IMR-90 (cell line): ENCODE data around the gene LTBP1. TPM values are rescaled to one million over a fixed set of nuclear protein-coding genes. Genes with fewer than 3 reads are reported as not detected.
A peak's percentile ranks its signal among the peaks of the same experiment; 100 is the strongest.

Experiments
- ATAC-seq: fragments of 200-7000 bp; cut with Tn5 transposase; 2 replicates; pipeline ENCODE4 v1.9.1; 2020; ENCODE audit warnings: low read depth, mild to moderate bottlenecking, moderate library complexity
- BruUV-seq: library from RNA; stranded (reverse); fragments of 400-500 nt; replicated peaks from 2 replicates; lab custom pipeline; 2021; lab: Mats Ljungman, UMichigan
- CTCF ChIA-PET: fragments of 300-600 bp; formaldehyde crosslinking; extraction: SDS; loops from one replicate; lab custom pipeline; 2021; ENCODE audit warnings: antibody characterized with exemption; lab: Yijun Ruan, JAX
- POLR2A ChIA-PET: fragments of 300-600 bp; sonication (Branson Sonifier 250); formaldehyde crosslinking; loops from one replicate; lab custom pipeline; 2022; ENCODE audit warnings: antibody characterized with exemption; ENCODE audit not compliant: unreplicated experiment; lab: Charles Lee
- DNase-seq: peaks from one replicate; pipeline ENCODE4 v3.0.0; 2013
- H2AFZ ChIP-seq: replicated peaks from 2 replicates; pipeline ENCODE3; 2013; ENCODE audit warnings: low read length, mild to moderate bottlenecking; ENCODE audit not compliant: poor library complexity
- H2AK5ac ChIP-seq: 2 replicates; pipeline ENCODE4 v1.6.1; 2013; ENCODE audit warnings: low read depth, low read length, inconsistent platforms
- H2AK9ac ChIP-seq: replicated peaks from 2 replicates; pipeline ENCODE3; 2013; ENCODE audit warnings: mild to moderate bottlenecking, low read depth, low read length, moderate library complexity; ENCODE audit not compliant: poor library complexity
- H2BK120ac ChIP-seq: 2 replicates; pipeline ENCODE4 v1.6.1; 2013; ENCODE audit warnings: low read depth, low read length, inconsistent platforms
- H2BK15ac ChIP-seq: 3 replicates; pipeline ENCODE4 v1.6.1; 2013; ENCODE audit warnings: low read depth, low read length, inconsistent platforms
- H2BK20ac ChIP-seq: 2 replicates; pipeline ENCODE4 v1.6.1; 2013; ENCODE audit warnings: low read depth, mild to moderate bottlenecking, inconsistent platforms, low read length, moderate library complexity
- H2BK5ac ChIP-seq: 2 replicates; pipeline ENCODE4 v1.6.1; 2013; ENCODE audit warnings: mild to moderate bottlenecking, low read depth, low read length, inconsistent platforms; ENCODE audit not compliant: poor library complexity, severe bottlenecking
- H3K14ac ChIP-seq: replicated peaks from 2 replicates; pipeline ENCODE4 v1.6.1; 2013; ENCODE audit warnings: low read depth, low read length, inconsistent platforms
- H3K18ac ChIP-seq: 2 replicates; pipeline ENCODE4 v1.6.1; 2013; ENCODE audit warnings: low read depth, low read length, control low read depth
- H3K23ac ChIP-seq: 2 replicates; pipeline ENCODE4 v1.6.1; 2013; ENCODE audit warnings: low read depth, low read length, inconsistent platforms
- H3K27ac ChIP-seq: 2 replicates; pipeline ENCODE4 v1.5.1; 2013; ENCODE audit warnings: mild to moderate bottlenecking, control low read depth, low read length; ENCODE audit not compliant: insufficient read depth
- H3K27me3 ChIP-seq: 2 replicates; pipeline ENCODE4 v1.6.1; 2013; ENCODE audit warnings: low read length; ENCODE audit not compliant: control insufficient read depth, insufficient read depth
- H3K36me3 ChIP-seq: 2 replicates; pipeline ENCODE4 v1.6.1; 2013; ENCODE audit warnings: low read length, mixed read lengths; ENCODE audit not compliant: control insufficient read depth, insufficient read depth
- H3K4ac ChIP-seq: 2 replicates; pipeline ENCODE4 v1.6.1; 2013; ENCODE audit warnings: low read depth, low read length, inconsistent platforms
- H3K4me1 ChIP-seq: 2 replicates; pipeline ENCODE4 v1.6.1; 2013; ENCODE audit warnings: low read length, mixed read lengths; ENCODE audit not compliant: control insufficient read depth, insufficient read depth
- H3K4me2 ChIP-seq: 2 replicates; pipeline ENCODE4 v1.6.1; 2013; ENCODE audit warnings: low read depth, mild to moderate bottlenecking, control low read depth, low read length, moderate library complexity
- H3K4me3 ChIP-seq: 2 replicates; pipeline ENCODE4 v1.5.1; 2013; ENCODE audit warnings: low read depth, mild to moderate bottlenecking, control low read depth, low read length, moderate library complexity; ENCODE audit not compliant: insufficient read depth
- H3K56ac ChIP-seq: 2 replicates; pipeline ENCODE4 v1.6.1; 2013; ENCODE audit warnings: low read length, inconsistent platforms; ENCODE audit not compliant: insufficient read depth; ENCODE audit errors: extremely low read depth
- H3K79me1 ChIP-seq, 2 experiments: 2 replicates each; pipeline ENCODE4 v1.6.1; 2013; ENCODE audit warnings: low read length in 2 of 2, inconsistent platforms in 1 of 2, low read depth in 1 of 2
- H3K9ac ChIP-seq: 2 replicates; pipeline ENCODE4 v1.6.1; 2013; ENCODE audit warnings: low read depth, low read length, control low read depth
- H3K9me1 ChIP-seq: 2 replicates; pipeline ENCODE4 v1.6.1; 2013; ENCODE audit warnings: low read length, inconsistent platforms; ENCODE audit not compliant: insufficient read depth
- H3K9me3 ChIP-seq: 2 replicates; pipeline ENCODE4 v1.6.1; 2013; ENCODE audit warnings: low read length; ENCODE audit not compliant: control insufficient read depth, insufficient read depth
- H4K20me1 ChIP-seq: 2 replicates; pipeline ENCODE4 v1.6.1; 2013; ENCODE audit warnings: low read length, inconsistent platforms; ENCODE audit not compliant: insufficient read depth
- H4K5ac ChIP-seq: 2 replicates; pipeline ENCODE4 v1.6.1; 2013; ENCODE audit warnings: mild to moderate bottlenecking, low read depth, low read length, control low read depth
- H4K8ac ChIP-seq, 2 experiments: 2 replicates each; pipeline ENCODE4 v1.6.1; 2013; ENCODE audit warnings: low read depth in 2 of 2, low read length in 2 of 2, control low read depth in 1 of 2, inconsistent platforms in 1 of 2
- H4K91ac ChIP-seq: 2 replicates; pipeline ENCODE4 v1.6.1; 2013; ENCODE audit warnings: low read depth, low read length, inconsistent platforms; ENCODE audit not compliant: insufficient read depth
- BHLHE40 ChIP-seq: fragments of 150-350 bp; IDR thresholded peaks from 2 replicates; pipeline ENCODE4 v1.6.1; 2016; ENCODE audit warnings: mild to moderate bottlenecking, low read depth, low read length
- CEBPB ChIP-seq: IDR thresholded peaks from 2 replicates; pipeline ENCODE4 v1.6.1; 2012; ENCODE audit warnings: low read depth, low read length, improper control_type of control experiment
- CHD1 ChIP-seq: IDR thresholded peaks from 2 replicates; pipeline ENCODE4 v1.6.1; 2012; ENCODE audit warnings: low read depth, low read length, improper control_type of control experiment
- FOS ChIP-seq: fragments of 150-350 bp; IDR thresholded peaks from 2 replicates; pipeline ENCODE4 v1.6.1; 2016; ENCODE audit warnings: low read depth, low read length
- MAFK ChIP-seq: IDR thresholded peaks from 2 replicates; pipeline ENCODE4 v1.6.1; 2012; ENCODE audit warnings: low read depth, low read length, improper control_type of control experiment
- MAZ ChIP-seq: IDR thresholded peaks from 2 replicates; pipeline ENCODE4 v1.6.1; 2012; ENCODE audit warnings: low read depth, mild to moderate bottlenecking, low read length, improper control_type of control experiment, moderate library complexity, borderline replicate concordance
- MXI1 ChIP-seq: IDR thresholded peaks from 2 replicates; pipeline ENCODE4 v1.6.1; 2012; ENCODE audit warnings: low read depth, mild to moderate bottlenecking, low read length, moderate library complexity, borderline replicate concordance
- POLR2A ChIP-seq: IDR thresholded peaks from 2 replicates; pipeline ENCODE4 v1.6.1; 2012; ENCODE audit warnings: mild to moderate bottlenecking, low read depth, low read length
- RCOR1 ChIP-seq: IDR thresholded peaks from 2 replicates; pipeline ENCODE4 v1.6.1; 2012; ENCODE audit warnings: mild to moderate bottlenecking, low read length, improper control_type of control experiment; ENCODE audit not compliant: insufficient replicate concordance
- RFX5 ChIP-seq: IDR thresholded peaks from 2 replicates; pipeline ENCODE4 v1.8.0; 2012; ENCODE audit warnings: low read depth, mild to moderate bottlenecking, low read length, moderate library complexity
- SMC3 ChIP-seq: fragments of 150-350 bp; IDR thresholded peaks from 2 replicates; pipeline ENCODE4 v1.6.1; 2016; ENCODE audit warnings: low read depth, mild to moderate bottlenecking, antibody characterized with exemption, low read length, moderate library complexity
- dilution Hi-C: fragments of 300-500 bp; cut with HindIII; formaldehyde crosslinking; loops from one replicate; pipeline ENCODE4 v1.14.3; 2018; ENCODE audit warnings: low sequenced_read_pairs; ENCODE audit not compliant: unreplicated experiment
- in situ Hi-C: fragments of 300-500 bp; cut with MboI; formaldehyde crosslinking; loops from 3 replicates; pipeline ENCODE4 v1.14.3; 2019; ENCODE audit warnings: low sequenced_read_pairs, inconsistent platforms, mixed read lengths
- intact Hi-C: fragments of 100-400 bp; cut with micrococcal nuclease; formaldehyde crosslinking; loops from 2 replicates; pipeline ENCODE4 v1.10.0; 2022
- polyA plus RNA-seq, 3 experiments: library from polyadenylated mRNA; depleted of rRNA; stranded (reverse); fragments of >200 nt; gene quantifications; 2 replicates each; pipeline ENCODE4 v1.2.3, GENCODE V29; 2012; ENCODE audit warnings: low replicate concordance in 1 of 3
- total RNA-seq: library from RNA; depleted of rRNA; stranded (reverse); fragments of >200 nt; gene quantifications from 2 replicates; pipeline ENCODE4 v1.2.3, GENCODE V29; 2012
- TF ChIP-seq, protein P1 (sequence below): conservative IDR thresholded peaks from 2 replicates; pipeline ENCODE4 v1.5.1; 2012; ENCODE audit warnings: mild to moderate bottlenecking, low read depth, low read length, improper control_type of control experiment
- TF ChIP-seq, protein P2 (sequence below): fragments of 150-350 bp; IDR thresholded peaks from 2 replicates; pipeline ENCODE4 v1.6.1; 2016; ENCODE audit warnings: low read depth, mild to moderate bottlenecking, low read length, moderate library complexity, borderline replicate concordance
- TF ChIP-seq, protein P3 (sequence below): fragments of 150-350 bp; IDR thresholded peaks from 2 replicates; pipeline ENCODE4 v1.6.1; 2017; ENCODE audit warnings: mild to moderate bottlenecking, antibody characterized with exemption, low read length, low read depth

The LTBP1 gene
- total and polyA plus RNA-seq, 2 of the 4 experiments (the other 2 are of a cell fraction): 235 to 326 TPM

DNA sequence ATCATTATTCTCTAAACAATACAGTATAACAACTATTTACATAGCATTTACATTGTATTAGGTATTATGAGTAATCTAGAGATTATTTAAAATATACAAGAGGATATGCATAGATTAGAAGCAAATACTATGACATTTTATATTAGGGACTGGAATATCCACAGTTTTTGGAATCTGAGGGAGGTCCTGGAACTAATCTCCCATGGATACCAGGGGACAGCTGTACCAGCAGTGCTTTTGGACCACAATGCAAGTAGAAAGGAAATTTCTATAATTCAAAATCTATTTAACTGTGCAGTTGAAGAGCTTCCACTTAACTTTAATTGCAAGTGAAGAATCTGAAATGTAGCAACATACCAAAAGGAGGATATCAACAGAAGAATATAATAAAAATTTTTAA, 120.8 kb downstream of the LTBP1 start:
- Histone ChIP-seq H4K20me1 (peaks cover 4% of the 10 kb centered on the region), H2BK15ac (no peak overlapping the region), H3K14ac (0 out of 2 replicates have a peak overlapping the region, but pooled peaks have one; percentile 47), H3K9me3 (peaks cover 2% of the 10 kb centered on the region; the same call in 1 of the 2 replicates), H3K56ac (no peak overlapping the region), H3K9me1 (peaks cover 15% of the 10 kb centered on the region), H3K18ac (no peak overlapping the region), H2AK9ac (no peak overlapping the region), H4K91ac (no peak overlapping the region), H2BK120ac (no peak overlapping the region; the same call in 1 of the 2 replicates), H2AK5ac (no peak overlapping the region), H2BK20ac (no peak overlapping the region; the same call in 1 of the 2 replicates), H3K4me2 (no peak overlapping the region), H3K4me1 (peaks cover 19% of the 10 kb centered on the region), H4K8ac (no peak overlapping the region), H3K4me3 (no peak overlapping the region), H3K79me1 (peaks cover 15 to 38% of the 10 kb centered on the region in 2 experiments), H3K9ac (no peak overlapping the region), H2BK5ac (no peak overlapping the region), H3K27me3 (no peaks in the 10 kb centered on the region), H2AFZ (no peak overlapping the region), H3K4ac (no peak overlapping the region), H3K36me3 (no peaks in the 10 kb centered on the region), H3K23ac (0 out of 2 replicates have a peak overlapping the region, but pooled peaks have one; percentile 43), H3K27ac (no peak overlapping the region), H4K5ac (no peak overlapping the region)
- dilution Hi-C loops (no loop called here), in situ Hi-C loops (no loop called here), intact Hi-C loops (no loop called here)
- TF ChIP-seq, protein P1, sequence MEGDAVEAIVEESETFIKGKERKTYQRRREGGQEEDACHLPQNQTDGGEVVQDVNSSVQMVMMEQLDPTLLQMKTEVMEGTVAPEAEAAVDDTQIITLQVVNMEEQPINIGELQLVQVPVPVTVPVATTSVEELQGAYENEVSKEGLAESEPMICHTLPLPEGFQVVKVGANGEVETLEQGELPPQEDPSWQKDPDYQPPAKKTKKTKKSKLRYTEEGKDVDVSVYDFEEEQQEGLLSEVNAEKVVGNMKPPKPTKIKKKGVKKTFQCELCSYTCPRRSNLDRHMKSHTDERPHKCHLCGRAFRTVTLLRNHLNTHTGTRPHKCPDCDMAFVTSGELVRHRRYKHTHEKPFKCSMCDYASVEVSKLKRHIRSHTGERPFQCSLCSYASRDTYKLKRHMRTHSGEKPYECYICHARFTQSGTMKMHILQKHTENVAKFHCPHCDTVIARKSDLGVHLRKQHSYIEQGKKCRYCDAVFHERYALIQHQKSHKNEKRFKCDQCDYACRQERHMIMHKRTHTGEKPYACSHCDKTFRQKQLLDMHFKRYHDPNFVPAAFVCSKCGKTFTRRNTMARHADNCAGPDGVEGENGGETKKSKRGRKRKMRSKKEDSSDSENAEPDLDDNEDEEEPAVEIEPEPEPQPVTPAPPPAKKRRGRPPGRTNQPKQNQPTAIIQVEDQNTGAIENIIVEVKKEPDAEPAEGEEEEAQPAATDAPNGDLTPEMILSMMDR: no peak
- TF ChIP-seq, protein P2, sequence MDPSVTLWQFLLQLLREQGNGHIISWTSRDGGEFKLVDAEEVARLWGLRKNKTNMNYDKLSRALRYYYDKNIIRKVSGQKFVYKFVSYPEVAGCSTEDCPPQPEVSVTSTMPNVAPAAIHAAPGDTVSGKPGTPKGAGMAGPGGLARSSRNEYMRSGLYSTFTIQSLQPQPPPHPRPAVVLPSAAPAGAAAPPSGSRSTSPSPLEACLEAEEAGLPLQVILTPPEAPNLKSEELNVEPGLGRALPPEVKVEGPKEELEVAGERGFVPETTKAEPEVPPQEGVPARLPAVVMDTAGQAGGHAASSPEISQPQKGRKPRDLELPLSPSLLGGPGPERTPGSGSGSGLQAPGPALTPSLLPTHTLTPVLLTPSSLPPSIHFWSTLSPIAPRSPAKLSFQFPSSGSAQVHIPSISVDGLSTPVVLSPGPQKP: no peak
- TF ChIP-seq CHD1 (no peak), POLR2A (no peak), CEBPB (no peak), MAFK (no peak), RCOR1 (no peak), RFX5 (no peak), FOS (no peak), BHLHE40 (no peak), MXI1 (no peak), MAZ (no peak), SMC3 (no peak)
- TF ChIP-seq, protein P3, sequence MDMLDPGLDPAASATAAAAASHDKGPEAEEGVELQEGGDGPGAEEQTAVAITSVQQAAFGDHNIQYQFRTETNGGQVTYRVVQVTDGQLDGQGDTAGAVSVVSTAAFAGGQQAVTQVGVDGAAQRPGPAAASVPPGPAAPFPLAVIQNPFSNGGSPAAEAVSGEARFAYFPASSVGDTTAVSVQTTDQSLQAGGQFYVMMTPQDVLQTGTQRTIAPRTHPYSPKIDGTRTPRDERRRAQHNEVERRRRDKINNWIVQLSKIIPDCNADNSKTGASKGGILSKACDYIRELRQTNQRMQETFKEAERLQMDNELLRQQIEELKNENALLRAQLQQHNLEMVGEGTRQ: no peak
- POLR2A ChIA-PET: interaction anchor here (0.6 kb wide), 1 partner anchor 72 kb away, joined by 5 read pairs; no protein-coding TSS in a partner anchor
- no peak for DNase-seq
- CTCF ChIA-PET: no interaction called here
- no peak for ATAC-seq
- BruUV-seq: no TSS peak
